HG02571 (cell line): Measurements from ENCODE around the gene TTC28.
"Not testable (repeated sequence)": the region's sequence is repeated elsewhere in the genome, so short reads cannot be mapped to it uniquely, and the experiment has no call there.

Source experiments
- ATAC-seq: cut with Tn5 transposase; IDR thresholded peaks from one replicate; pipeline ENCODE4 v1.9.1; 2021; ENCODE audit warnings: mild to moderate bottlenecking, moderate library complexity; ENCODE audit not compliant: unreplicated experiment

The TTC28 gene

DNA sequence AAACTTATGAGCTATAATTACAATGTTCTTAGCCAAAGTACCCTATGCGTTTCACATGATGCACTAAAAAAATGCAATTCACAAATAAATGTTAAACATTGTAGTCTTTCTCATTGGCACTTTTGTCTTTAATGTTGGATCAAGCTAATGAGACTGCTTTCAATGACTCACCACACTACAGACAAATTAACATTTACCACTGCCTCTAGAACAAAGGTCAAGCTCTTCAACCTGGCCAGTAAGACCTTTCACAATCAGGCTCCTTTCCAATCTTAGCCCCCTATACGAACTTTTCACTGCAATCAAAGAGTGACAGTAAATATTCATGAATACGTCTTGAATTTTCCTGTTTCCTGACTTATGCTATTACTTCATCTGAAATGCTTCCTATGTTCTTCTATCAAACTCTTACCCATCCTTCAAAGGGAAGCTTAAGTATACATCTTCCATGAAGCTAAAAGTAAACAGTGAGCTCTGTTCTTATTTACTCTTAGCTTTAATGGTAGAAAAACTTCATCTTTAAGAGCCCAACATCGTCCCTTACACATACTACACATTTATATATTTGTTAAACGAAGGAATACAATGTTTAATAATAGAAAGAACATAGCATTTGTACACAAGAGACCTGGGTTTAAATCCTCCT, 433.9 kb downstream of the TTC28 start:
- ATAC-seq = no peak

DNA sequence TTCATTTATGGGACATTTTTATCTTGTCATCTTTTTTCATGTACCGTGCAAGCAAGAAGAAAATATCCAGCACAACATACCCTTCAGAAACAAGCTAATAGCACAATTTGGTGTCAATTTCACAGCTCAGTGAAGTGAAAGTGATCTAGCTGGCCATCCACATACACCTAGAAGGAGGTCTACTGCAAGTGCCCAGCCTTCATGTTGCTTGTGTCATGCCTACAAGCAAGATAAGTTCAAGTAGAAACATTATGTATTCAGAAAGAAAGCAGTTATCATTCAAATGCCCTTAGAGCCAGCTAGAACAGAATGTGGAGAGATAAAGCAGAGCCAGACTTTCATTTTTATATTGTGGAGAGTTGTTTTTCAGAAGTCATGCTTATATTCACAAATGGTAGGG, 434.9 kb downstream of the TTC28 start:
- no peak for ATAC-seq

DNA sequence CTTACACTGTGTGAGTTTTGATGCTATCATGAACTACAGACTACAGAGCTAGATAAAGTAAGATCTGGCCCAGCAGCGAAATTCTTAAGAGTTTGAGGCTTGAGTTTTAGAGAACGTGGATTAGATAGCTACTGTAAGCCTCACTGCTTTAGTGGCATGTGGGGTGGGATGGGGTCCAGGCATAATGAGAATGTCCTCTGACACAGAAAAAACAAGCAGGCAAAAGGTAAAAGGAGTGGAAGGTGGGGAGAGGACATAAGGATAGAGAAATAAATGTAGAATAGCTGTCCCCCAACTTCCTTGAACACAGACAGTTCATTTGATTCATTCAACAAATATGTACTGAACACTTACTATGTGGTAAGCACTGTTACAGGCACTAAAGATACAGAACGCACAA, 436.1 kb downstream of the TTC28 start:
- no peak for ATAC-seq

DNA sequence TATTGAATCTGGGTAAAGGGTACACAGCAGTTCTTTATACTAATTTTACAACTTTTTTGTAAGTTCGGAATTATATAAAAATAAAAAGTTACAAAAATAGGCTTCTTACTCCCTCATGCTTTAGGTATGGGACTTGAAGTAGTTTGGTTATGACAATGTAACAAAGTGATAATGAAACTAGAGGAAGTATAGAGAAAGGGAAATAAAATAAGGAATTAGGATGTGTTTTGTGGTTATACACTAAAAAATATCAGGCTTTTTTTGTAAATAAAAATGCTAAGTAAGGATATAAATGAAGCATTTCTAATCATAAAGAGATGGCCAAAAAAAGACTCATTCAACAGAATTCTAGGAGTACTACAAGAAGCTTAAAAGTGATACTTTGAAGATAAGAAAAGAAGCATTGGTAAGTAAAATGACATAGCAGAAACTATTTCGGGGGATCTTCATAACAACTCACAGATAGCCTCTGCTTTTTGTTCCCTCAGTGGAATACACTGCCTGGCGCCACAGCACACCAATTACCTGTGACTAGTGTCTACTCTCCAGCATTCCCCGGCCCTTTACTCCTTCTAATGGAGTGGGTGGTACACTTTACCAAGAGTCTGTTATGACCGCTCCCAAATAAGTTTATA, 437.9 kb downstream of the TTC28 start:
- ATAC-seq = no peak

DNA sequence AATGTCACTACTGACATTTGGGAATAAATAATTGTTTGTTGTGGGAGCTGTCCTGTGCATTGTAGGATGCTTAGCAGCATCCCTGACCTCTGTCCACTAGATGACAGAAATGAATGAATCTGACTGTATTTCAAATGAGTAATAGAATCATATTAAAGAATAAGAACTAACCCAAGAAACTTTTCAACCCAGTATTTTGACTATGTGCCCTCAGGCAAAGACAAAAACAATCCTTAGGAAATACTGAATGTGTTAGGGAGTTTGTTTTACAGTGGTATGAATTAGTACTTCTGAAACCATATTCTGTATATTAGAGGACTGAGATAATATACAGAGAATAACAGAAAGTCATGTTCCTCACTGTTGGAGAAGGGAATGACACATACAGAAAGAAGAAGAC, 439.7 kb downstream of the TTC28 start:
- no peak for ATAC-seq

DNA sequence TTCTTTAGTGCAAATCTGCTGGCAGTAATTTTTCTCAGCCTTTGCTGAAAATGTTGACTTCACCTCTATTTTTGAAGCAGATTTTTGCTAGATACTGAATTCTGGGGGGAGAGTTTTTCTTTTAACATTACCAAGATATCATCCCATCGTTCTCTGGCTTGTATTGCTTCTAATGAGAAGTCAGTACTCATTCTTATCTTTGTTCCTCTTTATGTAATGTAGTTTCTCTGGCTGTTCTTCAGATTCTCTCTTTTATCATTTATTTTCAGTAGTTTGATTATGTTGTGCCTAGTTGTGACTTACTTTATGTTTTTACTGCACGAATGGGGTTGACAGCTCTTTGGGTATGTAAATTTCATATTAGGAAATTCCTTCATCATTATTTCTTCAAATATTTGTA, 441.9 kb downstream of the TTC28 start:
- ATAC-seq = no peak

DNA sequence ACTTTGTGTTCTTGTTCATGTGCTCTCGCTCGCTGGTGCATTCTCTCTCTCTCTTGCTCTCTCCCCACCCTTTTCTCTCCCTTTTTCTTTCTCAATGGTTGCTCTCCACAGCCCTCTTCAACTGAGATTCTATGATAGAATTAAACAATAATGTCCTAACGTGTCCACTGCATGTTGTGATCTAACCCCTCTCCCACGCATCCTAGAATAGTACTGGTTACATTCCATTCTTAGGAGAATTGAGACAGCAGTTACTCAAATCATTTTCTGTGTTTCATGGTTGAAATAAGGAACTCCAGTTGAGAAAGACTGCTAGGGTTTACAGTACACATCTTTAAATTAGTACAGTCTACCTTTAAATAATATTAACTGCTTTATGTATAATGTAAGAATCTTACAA, 442.5 kb downstream of the TTC28 start:
- ATAC-seq = no peak

DNA sequence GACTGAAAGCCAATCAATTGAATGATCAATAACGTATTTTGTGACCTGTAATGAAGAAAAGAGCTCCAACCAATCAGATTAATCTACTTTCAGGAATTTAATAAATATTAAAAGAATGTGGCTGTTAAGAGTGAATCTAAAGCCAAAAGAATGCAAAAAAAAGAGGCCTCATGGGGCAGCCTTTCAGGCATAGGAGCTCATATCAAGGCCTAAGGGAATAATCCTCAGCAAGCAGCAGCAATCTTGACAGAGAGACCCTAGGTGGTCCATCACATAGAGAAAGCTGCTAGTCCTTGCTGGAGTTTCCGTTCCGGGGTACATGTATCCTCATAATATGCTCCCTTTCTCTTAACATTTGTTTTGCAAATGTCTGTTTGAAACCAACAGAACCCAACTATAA, 447.4 kb downstream of the TTC28 start:
- no peak for ATAC-seq

DNA sequence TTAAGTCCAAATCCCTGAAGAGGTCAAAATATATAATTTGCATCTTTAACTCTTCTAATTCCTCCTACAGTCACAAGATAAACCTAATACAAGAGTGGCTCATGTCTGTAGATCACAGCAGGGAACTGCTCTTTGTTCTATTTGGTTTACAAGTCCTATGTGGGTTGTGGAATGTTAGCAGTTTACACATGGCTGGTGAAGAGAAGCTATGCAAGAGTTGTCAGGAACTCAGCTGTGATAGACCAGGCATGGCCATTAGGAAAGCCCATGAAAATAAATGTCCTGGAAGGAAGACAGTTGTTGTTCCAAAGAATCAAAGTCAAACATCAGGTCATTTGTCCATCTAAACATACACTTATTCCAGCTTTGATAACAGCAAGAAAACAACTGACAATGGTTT, 448.2 kb downstream of the TTC28 start:
- ATAC-seq = no peak

DNA sequence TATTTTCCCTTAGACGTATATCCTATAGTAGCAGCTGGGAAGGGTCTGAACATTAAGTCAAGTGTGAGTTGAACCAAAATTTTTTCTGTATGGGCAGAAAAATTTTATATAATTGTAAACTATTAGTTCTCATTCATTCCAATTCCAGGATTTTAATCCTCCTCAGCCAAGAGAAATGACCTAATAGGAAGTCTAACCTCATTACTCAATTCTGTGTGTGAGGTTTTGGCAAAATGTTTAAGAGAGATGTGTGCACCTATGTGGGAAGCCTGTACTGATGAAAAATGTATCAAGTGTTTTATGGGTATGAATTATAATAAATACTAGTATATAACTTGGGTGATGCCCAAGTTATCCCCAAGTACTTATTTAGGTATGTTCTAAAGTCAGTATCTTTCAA, 449.0 kb downstream of the TTC28 start:
- ATAC-seq = no peak

DNA sequence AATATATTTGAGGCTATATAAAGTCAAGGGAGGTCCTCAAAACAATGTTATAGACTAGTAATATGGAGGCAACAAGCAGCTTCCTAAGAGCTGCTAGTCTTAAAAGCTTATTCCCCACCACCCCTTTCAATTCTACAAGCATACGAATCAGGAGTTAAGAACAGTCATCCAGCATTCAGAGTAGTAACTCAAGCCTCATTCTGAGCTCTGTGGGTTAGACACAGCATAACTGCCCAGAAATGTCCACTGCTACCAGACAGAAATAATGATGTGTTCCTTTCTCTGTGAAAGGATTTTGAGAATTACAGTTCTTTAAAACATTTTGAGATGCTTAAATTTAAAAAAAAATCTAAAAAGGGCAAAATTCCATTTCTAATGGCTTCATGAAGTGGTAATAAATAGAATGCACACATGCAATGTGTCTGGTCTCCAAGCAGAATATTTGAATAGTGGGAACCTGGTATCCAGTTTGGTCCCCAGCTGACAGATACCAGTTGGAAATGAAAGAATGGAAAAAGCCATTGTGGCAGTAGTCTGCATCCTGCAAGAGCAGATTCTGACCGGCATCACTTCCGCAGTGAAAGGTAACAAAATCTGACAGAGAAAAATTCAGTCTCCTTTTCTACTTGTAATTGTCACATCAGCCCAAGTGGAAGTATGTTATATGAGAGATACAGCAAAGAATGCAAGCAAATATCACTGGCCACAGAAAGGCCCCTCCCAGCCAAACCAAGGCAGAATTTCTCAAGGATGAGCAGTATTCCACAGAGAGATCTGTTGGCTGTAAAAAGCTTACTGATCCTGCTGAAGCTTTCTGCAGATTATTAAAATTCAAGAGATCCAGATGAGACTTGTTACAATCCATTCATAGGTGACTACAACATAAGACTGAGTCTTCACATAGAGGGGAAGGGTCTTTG, 449.8 kb downstream of the TTC28 start:
- ATAC-seq = no peak

DNA sequence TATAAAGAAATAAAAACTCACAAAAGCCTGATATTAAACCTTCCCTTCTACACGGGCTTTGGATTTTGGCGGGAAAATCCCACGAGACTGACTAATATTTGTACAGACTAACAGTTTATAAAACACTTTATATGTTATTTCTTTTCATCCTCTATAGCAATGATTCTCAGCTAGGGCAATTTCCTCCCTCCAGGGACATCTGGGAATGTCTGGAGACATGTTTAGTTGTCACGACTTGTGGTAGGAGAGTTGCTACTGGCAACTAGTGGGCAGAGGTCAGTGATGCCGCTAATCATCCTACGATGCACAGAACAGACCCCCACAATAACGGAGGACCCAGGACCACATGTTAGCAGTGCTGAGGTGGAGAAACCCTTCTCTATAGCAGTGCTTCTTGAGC, 455.8 kb downstream of the TTC28 start:
- no peak for ATAC-seq

DNA sequence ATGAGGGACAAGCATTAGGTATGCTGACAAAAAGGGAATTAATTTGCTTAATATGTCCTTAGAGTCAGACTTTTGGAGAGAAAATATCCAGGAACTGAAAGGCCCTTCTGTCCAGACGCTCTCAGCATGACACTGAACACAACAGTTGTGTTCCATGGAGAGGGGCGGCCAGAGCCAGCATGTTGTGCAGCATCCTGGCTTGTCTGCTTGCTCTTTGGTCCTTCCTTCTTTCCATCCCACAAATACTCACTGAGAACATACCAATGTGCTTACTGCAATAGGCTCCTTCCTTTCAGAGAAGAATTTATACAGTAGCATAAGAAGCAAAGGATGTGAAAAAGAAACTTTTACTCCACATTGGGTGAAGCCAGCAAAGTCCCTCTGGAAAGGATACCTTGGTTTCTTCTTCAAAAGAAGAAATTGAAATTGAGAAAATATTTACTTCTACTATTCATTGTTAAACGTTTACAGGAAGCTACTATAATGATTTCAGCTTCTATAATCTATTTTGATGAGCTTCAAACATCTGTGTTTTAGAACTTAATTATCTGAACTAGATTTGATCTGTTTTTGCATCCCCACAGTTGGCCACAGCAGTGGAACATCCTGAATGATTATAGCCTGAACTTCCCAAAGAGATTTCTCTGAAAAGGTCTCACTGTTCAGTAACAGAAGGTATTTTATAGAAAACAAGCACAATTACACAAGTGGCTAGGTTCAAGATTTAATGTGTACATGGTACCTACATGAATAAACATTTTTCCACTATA, 456.5 kb downstream of the TTC28 start:
- ATAC-seq = no peak

DNA sequence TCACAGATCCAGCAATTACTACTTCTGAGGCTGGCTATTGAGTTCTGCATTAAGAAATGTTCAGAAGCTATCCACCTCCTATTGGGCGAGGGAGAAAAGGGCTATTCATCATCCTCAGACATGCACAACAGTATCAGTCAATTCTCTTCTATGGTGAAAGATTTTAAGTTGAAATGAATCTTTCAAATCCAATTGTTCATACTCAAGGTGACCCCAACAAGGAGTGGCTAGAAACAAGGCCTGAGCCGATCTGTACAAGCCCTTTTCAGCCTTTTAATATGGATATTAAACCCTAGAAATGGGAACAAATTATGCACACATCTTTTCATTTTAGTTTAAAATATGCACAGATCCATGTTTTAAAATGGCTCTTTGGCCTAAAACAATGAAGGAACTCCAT, 457.1 kb downstream of the TTC28 start:
- ATAC-seq = no peak

DNA sequence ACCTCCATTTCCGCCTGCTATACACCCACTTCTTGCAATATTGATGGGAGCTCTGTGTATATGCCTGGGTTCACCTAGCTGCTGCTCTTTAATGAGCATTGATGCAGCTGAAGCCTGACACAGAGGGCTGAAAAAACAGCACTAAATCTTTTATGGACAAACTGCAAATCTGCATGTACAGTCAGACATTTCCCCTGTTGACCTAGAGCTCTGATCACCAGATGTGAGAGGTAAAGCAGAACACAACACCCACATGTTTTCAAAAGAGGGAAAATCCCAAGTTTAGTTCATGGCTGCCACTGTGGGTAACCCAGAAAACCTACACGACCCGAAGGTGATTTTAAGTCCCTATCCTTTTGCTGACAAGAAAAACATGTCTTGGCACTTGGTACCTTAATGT, 457.6 kb downstream of the TTC28 start:
- ATAC-seq = no peak

DNA sequence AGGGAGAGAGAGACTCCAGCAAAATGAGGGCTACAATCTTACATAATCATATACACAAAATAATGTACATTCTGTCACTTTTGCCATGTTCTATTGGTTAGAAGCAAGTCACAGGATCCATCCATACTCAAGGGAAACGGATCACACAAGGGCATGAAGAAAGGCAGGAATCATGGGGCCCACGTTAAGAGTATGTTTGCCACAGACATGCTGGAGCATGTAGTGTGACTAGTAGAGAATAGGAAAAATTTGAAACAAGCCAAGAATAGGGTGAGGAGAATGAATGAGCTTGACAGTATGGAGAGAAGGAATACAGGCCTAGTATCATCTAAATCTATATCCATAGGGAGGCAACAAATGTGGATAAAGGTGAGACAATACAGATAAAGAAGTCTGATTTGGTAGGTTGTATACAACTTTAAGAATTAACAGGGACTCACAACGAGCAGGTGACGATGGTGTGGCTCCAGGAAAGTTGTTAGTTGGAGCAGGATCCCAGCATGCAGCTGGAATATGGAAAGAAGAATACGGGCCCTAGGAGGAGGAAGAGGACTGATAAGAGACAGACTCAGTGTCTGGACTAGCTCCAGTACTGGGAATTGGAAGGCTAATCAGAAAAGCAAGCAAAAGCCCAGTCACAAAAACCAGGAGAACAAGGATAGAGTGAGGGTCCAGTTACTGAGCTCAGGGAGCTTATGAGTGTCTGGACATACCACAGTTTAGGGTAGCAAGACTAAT, 458.8 kb downstream of the TTC28 start:
- no peak for ATAC-seq

DNA sequence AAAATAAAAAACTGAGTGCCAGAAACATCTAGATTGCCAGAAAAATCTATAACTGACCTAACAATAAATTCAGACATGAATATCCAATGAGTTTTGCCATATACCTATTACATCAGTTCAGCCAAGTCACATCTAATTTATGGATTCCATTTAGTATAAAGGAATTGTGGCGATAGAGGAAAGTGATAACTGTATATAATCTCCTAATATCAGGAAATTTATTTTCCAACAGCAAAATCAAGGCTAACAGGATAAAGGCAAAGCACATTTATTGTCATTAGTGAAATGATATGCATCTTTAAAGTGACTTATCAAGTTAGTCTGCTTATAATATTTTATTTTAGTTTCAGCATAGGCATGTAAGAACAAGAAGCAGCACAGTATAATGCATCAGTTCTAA, 462.4 kb downstream of the TTC28 start:
- no peak for ATAC-seq

DNA sequence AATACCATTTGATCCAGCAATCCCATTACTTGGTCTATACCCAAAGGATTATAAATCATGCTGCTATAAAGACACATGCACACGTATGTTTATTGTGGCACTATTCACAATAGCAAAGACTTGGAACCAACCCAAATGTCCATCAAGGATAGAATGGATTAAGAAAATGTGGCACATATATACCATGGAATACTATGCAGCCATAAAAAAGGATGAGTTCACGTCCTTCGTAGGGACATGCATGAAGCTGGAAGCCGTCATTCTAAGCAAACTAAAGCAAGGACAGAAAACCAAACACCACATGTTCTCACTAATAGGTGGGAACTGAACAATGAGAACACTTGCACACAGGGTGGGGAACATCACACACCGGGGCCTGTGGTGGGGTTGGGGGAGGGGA, 464.9 kb downstream of the TTC28 start:
- ATAC-seq = not testable (repeated sequence)

DNA sequence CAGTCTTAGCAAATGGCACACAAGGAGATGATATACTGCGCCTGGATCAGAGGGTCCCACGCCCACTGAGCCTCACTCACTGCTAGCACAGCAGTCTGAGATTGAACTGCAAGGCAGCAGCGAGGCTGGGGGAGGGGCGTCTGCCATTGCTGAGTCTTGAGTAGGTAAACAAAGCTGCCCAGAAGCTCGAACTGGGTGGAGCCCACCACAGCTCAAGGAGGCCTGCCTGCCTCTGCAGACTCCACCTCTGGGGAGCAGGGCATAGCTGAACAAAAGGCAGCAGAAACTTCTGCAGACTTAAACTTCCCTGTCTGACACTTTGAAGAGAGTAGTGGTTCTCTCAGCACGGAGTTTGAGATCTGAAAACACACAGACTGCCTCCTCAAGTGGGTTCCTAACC, 470.2 kb downstream of the TTC28 start:
- not testable (repeated sequence) for ATAC-seq

DNA sequence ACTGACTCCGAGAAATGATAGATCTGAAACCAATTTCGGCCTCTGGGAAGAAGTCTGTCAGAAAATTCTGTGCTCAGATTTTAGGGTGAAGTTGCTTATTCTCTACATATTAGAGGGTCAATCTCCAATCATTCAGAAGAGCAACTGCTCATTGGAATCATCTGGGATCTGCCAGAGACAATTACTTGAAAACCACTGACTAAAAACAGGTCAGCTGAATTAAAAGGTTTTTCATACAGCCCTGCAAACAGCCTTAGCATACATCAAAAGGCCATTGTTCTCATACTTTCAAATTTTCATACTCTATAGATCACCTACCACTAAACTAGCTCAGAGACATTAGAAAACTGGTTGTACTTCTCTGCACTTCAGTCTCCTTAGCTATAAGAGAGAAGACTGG, 470.9 kb downstream of the TTC28 start:
- no peak for ATAC-seq

DNA sequence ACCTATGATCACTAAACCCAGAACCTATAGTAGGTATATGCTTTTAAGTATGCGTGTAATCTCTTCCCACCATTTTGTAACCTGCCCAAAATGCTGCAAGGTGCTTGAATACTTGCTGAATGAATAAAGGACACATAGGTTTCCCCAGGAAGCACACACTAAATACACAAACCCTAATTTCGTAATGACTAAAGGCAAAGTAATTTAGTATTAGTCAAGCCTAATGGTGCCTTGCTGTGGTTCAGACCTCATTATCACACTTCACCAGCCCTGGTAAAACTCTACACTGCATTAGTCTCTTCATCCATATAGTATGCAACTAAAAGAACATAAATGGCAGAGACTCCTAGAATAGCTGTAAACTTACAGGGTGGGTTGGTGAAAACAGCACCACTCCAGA, 471.6 kb downstream of the TTC28 start:
- ATAC-seq = no peak
